Measurements from ENCODE around the gene UFC1. TPM values are rescaled to one million over a fixed set of nuclear protein-coding genes. Genes with fewer than 3 reads are reported as not detected.

The UFC1 gene
- total RNA-seq, 1 experiment from 2014 or later: 63.7 TPM

- no peak overlapping the region for H2AFZ ChIP-seq (ENCODE audit: low read depth, low read length, poor library complexity, severe bottlenecking)
- H3K36me3 ChIP-seq (ENCODE audit: control insufficient read depth in 1 of 2, insufficient read depth in 2 of 2, low read length in 2 of 2): peaks cover 8 to 26% of the 10 kb centered on the region in 2 experiments; a peak in 2 of 4 replicates
- peak overlapping the region; percentile 51 to 82 for H3K4me3 ChIP-seq (replicated peaks in 1 of 2; ENCODE audit: low read depth in 1 of 2, low read length in 2 of 2)
- DNase-seq (ENCODE audit: low read depth, low spot score) (no peak), ATAC-seq (no peak)
- H3K9me2 ChIP-seq (ENCODE audit: insufficient read depth): no peaks in the 10 kb centered on the region
- peaks cover 7% of the 10 kb centered on the region; the same call in 1 of the 2 replicates for H3K79me2 ChIP-seq (ENCODE audit: insufficient read depth, low read length)
- POLR2A ChIA-PET: interaction anchor here (0.7 to 3.1 kb wide), 10 partner anchors 8 to 1466 kb away, joined by 3 to 24 read pairs (median 7); partner anchors contain the start of genes B4GALT3, DEDD, NDUFS2 and NIT1
- RAD21 ChIA-PET (ENCODE audit: low non-redundant PET in 1 of 2, low total read pairs in 2 of 2, uncharacterized antibody in 2 of 2, unreplicated experiment in 2 of 2): no interaction called here
- intact Hi-C loops (cut with micrococcal nuclease): no loop called here
- H3K27me3 ChIP-seq (ENCODE audit: insufficient read depth, low read length): no peaks in the 10 kb centered on the region
- no TSS peak for BruUV-seq (replicated peaks)
- peak overlapping the region; percentile 63 for H3K27ac ChIP-seq (ENCODE audit: low read depth, low read length)
- CTCF ChIA-PET: interaction anchor here (0.8 to 2.8 kb wide), 10 partner anchors 10 to 576 kb away, joined by 3 to 10 read pairs (median 4); partner anchors contain the start of genes DEDD, TOMM40L and UFC1
- peak overlapping the region; percentile 82 for H3K9ac ChIP-seq (ENCODE audit: low read length)
- H3K4me1 ChIP-seq (ENCODE audit: control insufficient read depth in 1 of 2, insufficient read depth in 2 of 2, low read length in 2 of 2): peaks cover 7 to 35% of the 10 kb centered on the region in 2 experiments; a peak in 3 of 4 replicates
- no peak for TF ChIP-seq CEBPB (IDR thresholded peaks at IDR 0.05; ENCODE audit: low read depth)
- TF ChIP-seq EGR1 (IDR thresholded peaks at IDR 0.05; ENCODE audit: low read depth): no peak
- TF ChIP-seq CTCF (IDR thresholded peaks at IDR 0.05 in 2 of 3, conservative IDR thresholded peaks at IDR 0.05 in 1 of 3; ENCODE audit: borderline replicate concordance in 1 of 3, insufficient read depth in 1 of 3, low read depth in 2 of 3, low read length in 2 of 3): no peak
- no peak for TF ChIP-seq ELF1 (IDR thresholded peaks at IDR 0.05; ENCODE audit: borderline replicate concordance, low read depth)
- no peak for TF ChIP-seq MAX (IDR thresholded peaks at IDR 0.05)
- TF ChIP-seq SRF (IDR thresholded peaks at IDR 0.05; ENCODE audit: low read depth): no peak
- no peak for TF ChIP-seq ZBTB33 (IDR thresholded peaks at IDR 0.05; ENCODE audit: extremely low read depth, insufficient replicate concordance, low read length)
- no peak for TF ChIP-seq ZNF274 (IDR thresholded peaks at IDR 0.05; ENCODE audit: low read depth, low read length)
- H3K9me3 ChIP-seq (ENCODE audit: control insufficient read depth in 1 of 2, insufficient read depth in 1 of 2, low read depth in 1 of 2, low read length in 2 of 2): no peaks in the 10 kb centered on the region
- no peaks in the 10 kb centered on the region for H4K20me1 ChIP-seq (ENCODE audit: insufficient read depth)
- peak overlapping the region; percentile 87 for H3K4me2 ChIP-seq (ENCODE audit: low read length)
These were observed 11.3 kb downstream of the UFC1 start for GRCh38 chr1:161164901-161165610.
